GM10266 (cell line): ENCODE results near the gene MLIP.

ENCODE experiments used
- DNase-seq: peaks from one replicate; pipeline ENCODE4 v3.0.0; 2012; ENCODE audit errors: extremely low spot score
- TF ChIP-seq, protein P1 (sequence below): IDR thresholded peaks from 2 replicates; pipeline ENCODE4 v1.5.1; 2012; ENCODE audit warnings: mild to moderate bottlenecking, low read depth; ENCODE audit not compliant: control insufficient read depth, insufficient read depth; ENCODE audit errors: missing control alignments

MLIP gene

DNA sequence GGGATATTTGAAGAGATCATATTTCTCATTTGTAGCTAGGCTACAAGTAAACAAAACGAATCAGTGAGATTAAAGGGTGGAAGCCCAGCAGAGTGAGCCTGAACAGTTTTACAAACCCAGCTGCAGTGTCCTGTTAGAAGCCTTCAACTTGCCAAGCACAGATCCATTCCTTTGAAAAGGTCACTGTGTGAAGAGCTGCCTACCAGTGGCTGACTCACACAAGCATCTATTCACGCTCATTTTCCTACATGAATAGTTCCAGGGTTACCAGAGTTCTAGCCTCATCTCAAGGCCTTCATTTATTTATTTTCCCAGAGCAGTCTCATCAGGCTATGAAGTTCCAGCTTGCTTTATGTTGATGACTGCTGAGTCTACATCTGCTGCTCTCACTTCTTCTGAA is 25.7 kb upstream of the MLIP start:
- TF ChIP-seq, protein P1, sequence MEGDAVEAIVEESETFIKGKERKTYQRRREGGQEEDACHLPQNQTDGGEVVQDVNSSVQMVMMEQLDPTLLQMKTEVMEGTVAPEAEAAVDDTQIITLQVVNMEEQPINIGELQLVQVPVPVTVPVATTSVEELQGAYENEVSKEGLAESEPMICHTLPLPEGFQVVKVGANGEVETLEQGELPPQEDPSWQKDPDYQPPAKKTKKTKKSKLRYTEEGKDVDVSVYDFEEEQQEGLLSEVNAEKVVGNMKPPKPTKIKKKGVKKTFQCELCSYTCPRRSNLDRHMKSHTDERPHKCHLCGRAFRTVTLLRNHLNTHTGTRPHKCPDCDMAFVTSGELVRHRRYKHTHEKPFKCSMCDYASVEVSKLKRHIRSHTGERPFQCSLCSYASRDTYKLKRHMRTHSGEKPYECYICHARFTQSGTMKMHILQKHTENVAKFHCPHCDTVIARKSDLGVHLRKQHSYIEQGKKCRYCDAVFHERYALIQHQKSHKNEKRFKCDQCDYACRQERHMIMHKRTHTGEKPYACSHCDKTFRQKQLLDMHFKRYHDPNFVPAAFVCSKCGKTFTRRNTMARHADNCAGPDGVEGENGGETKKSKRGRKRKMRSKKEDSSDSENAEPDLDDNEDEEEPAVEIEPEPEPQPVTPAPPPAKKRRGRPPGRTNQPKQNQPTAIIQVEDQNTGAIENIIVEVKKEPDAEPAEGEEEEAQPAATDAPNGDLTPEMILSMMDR, result no peak
- no peak for DNase-seq

DNA sequence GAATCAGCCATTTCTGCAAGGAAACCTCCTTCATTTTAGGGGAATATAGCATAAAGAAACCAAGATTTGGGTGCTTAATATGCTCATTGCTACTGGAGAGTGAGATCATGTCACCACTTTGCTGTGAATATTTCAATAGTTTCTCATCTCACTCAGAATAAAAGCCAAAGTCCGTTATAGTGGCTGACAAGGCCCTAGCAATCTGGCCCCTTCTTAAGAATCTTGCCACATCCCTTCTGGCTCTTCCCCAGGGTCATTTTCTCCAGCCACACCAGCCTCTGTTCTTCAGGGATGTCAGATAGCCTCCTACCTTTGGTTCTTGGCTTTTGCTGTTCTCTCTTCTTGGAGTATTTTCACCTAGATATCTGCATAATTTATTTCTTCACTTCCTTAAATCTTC is 24.8 kb upstream of the MLIP start:
- DNase-seq, result no peak
- TF ChIP-seq, protein P1, result no peak

DNA sequence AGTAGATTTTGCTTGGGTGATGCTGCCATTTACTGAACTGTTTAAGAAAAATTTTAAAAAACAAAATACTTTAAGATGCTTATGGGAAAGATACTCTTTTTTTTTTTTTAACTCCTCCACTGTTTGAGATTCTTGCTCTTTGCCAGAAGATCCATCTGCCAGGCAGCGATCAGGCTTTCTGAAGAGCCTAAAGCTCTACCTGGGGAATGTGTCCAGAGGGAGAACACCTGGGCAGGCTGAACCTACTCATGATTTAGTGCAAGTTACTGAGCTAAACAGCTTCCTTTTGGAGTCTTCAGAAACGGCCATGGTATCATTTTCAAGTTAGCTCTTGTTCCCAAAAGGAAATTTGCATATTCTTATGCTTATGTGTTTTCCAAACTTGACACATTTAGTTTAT is 23.5 kb upstream of the MLIP start:
- no peak for DNase-seq
- TF ChIP-seq, protein P1, result no peak

DNA sequence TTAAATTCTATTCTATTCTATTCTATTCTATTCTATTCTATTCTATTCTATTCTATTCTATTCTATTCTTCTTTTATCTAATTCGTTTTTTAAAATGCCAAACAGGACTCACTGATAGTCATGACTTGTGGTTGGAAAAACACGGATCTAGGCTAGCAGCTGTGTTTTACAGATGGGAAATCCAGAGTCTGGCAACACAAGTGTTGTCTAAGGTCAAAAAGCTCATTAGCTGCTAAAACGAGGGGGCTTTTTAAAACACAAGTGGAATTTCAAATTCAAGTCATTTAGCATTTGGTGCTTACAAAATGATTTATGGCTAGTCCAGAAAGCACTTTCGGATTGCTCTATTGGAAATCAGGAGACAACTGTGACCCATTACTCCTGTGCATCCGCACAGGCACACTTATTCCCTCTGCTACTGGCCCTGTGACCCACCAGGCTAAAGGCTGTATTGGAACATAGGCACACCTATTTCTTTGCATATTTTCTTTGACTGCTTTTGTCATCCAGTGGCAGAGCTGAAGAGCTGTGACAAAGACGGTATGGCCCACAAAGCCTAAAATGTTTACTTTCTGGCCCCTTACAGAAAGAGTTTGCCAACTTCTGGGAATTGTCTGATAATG is 17.8 kb upstream of the MLIP start:
- no peak for DNase-seq
- TF ChIP-seq, protein P1, result no peak

DNA sequence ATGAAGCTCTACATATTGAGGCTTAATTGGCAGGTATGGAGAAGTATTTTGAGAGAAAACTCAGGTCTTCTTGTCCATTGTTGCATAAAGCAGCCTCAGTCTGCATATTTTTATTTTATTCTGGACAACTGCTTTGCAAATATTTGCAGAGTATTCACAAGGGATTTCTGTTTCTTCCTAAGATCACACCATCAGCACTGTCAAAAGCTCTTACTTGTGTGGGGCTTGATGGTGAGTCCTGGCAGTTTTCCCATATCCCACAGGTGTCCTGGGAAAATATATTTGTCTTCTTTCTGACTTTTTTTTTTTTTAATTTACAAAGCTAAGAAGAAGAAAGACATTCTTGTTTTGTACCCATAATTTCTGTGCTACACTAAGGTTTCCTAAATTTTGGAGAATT is 16.9 kb upstream of the MLIP start:
- no peak for DNase-seq

DNA sequence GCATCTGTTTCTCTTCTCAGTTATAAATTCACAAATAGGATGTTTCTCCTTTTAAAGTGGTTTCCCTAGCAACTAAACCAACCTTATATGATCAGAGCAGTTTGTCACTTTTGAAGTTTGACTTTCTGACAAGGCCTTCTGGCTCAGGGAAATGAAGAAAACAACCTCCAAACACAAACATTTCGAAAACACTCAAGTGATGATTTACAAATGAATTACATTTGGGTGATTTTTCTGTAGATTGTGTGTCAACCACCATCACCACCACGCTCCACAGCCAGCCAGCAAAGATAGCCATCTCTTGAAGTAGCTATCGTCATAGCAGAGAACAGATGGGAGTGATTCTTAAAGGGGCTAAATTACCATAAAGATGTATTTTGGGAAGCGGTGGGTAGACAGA is 16.5 kb upstream of the MLIP start:
- no peak for DNase-seq
- TF ChIP-seq, protein P1, result no peak

More for the DNA sequence above, 16.9 kb upstream of the MLIP start:
- TF ChIP-seq, protein P1, result no peak

DNA sequence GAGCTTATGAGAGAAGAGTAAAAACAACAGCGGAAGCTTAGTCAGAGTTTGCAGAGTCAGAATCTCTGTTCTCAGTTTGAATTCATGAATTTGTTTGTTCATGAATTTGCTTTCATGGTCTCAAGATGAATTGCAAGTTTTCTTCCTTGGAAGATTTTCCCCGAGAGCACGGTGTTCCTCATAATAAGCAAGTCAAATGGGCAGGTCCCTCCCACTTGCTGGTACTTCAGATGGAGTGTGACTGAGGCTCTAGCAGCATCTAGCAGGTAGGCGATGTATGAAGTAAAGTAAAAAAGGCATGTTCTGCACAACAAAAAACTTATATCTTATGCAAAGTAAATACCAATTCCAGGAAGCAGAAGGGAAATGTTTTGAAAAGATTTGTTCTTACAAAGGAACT is 15.5 kb upstream of the MLIP start:
- TF ChIP-seq, protein P1, result no peak
- DNase-seq, result no peak
